Activated CD8-positive, alpha-beta memory T cell treated with anti-CD3 and anti-CD28 coated beads, Interleukin-2, amount 10 ng/mL, durations not matched to agents 7 days and 5 days (primary cell): ENCODE data around the gene TNNC1. TPM values are rescaled to one million over a fixed set of nuclear protein-coding genes. Genes with fewer than 3 reads are reported as not detected.

Experiments used
- ATAC-seq: fragments of 150-1000 bp; cut with Tn5 transposase; one replicate; pipeline ENCODE4 v1.10.0; 2021; ENCODE audit warnings: moderate library complexity
- CTCF ChIA-PET: fragments of 350-600 bp; sonication (Branson Sonifier 250); formaldehyde crosslinking; loops from one replicate; lab custom pipeline; 2021; ENCODE audit warnings: antibody characterized with exemption; lab: Charles Lee
- DNase-seq: peaks from one replicate; pipeline ENCODE4 v3.0.0-alpha.2; 2020
- H3K27ac Mint-ChIP-seq: one replicate; pipeline ENCODE4 v1.8.0; 2021; ENCODE audit warnings: mild to moderate bottlenecking, mixed read lengths
- H3K27me3 Mint-ChIP-seq: one replicate; pipeline ENCODE4 v1.8.0; 2021; ENCODE audit warnings: mixed read lengths
- H3K36me3 Mint-ChIP-seq: one replicate; pipeline ENCODE4 v1.8.0; 2021; ENCODE audit warnings: mild to moderate bottlenecking, mixed read lengths
- H3K4me1 Mint-ChIP-seq: one replicate; pipeline ENCODE4 v1.8.0; 2021; ENCODE audit warnings: mixed read lengths
- H3K4me3 Mint-ChIP-seq: one replicate; pipeline ENCODE4 v1.8.0; 2021; ENCODE audit warnings: mild to moderate bottlenecking, moderate library complexity, mixed read lengths
- H3K9me3 Mint-ChIP-seq: one replicate; pipeline ENCODE4 v1.8.0; 2022; ENCODE audit warnings: low read depth, mixed read lengths
- total RNA-seq, 2 experiments: library from RNA; stranded (reverse); gene quantifications; one replicate each; pipeline ENCODE4 v1.2.3, GENCODE V29; 2021

Gene TNNC1
- total RNA-seq, 2 experiments from 2014 or later, result 1.4 to 2.6 TPM

GRCh38 chr3:52490035-52490938 is 36.4 kb upstream of the TNNC1 start:
- DNase-seq (no peak), ATAC-seq (no peak)
- Mint-ChIP-seq H3K36me3 (peaks cover 12% of the 10 kb centered on the region), H3K27ac (no peak overlapping the region), H3K27me3 (no peaks in the 10 kb centered on the region), H3K4me3 (no peak overlapping the region), H3K4me1 (no peaks in the 10 kb centered on the region), H3K9me3 (no peaks in the 10 kb centered on the region)
- CTCF ChIA-PET, result no interaction called here

DNA sequence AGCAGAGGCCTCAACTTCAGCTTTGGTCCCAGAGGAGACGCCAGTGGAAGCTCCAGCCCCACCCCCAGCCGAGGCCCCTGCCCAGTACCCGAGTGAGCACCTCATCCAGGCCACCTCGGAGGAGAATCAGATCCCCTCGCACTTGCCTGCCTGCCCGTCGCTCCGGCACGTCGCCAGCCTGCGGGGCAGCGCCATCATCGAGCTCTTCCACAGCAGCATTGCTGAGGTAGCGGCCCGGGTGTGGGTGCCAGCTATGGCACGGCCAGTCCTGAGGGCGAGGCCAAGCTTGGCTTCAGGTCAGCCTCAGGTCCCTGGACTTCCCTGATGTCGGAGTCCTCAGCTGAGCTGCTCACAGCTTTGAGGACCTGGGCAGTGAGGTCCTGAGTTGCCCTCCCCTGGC is 35.6 kb upstream of the TNNC1 start:
- peaks cover 12% of the 10 kb centered on the region for H3K36me3 Mint-ChIP-seq
- no peak overlapping the region for H3K4me3 Mint-ChIP-seq
- CTCF ChIA-PET, result no interaction called here

GRCh38 chr3:52488746-52489145 is 34.9 kb upstream of the TNNC1 start:
- no peak for ATAC-seq
- CTCF ChIA-PET, result no interaction called here

More for the DNA sequence above, 35.6 kb upstream of the TNNC1 start:
- Mint-ChIP-seq H3K4me1 (no peaks in the 10 kb centered on the region), H3K27ac (no peak overlapping the region), H3K9me3 (no peaks in the 10 kb centered on the region), H3K27me3 (no peaks in the 10 kb centered on the region)
- ATAC-seq (no peak), DNase-seq (no peak)

GRCh38 chr3:52487788-52488691 is 34.2 kb upstream of the TNNC1 start:
- CTCF ChIA-PET, result no interaction called here
- no peak overlapping the region for H3K4me3 Mint-ChIP-seq
- no peak for ATAC-seq

More at GRCh38 chr3:52488746-52489145, 34.9 kb upstream of the TNNC1 start:
- no peak overlapping the region for H3K27ac Mint-ChIP-seq
- no peaks in the 10 kb centered on the region for H3K27me3 Mint-ChIP-seq
- no peaks in the 10 kb centered on the region for H3K4me1 Mint-ChIP-seq
- no peaks in the 10 kb centered on the region for H3K9me3 Mint-ChIP-seq
- peaks cover 12% of the 10 kb centered on the region for H3K36me3 Mint-ChIP-seq
- no peak overlapping the region for H3K4me3 Mint-ChIP-seq
- DNase-seq, result no peak

GRCh38 chr3:52487050-52487787 is 33.4 kb upstream of the TNNC1 start:
- Mint-ChIP-seq H3K27me3 (no peaks in the 10 kb centered on the region), H3K4me3 (no peak overlapping the region), H3K36me3 (peaks cover 8% of the 10 kb centered on the region), H3K27ac (no peak overlapping the region), H3K4me1 (no peaks in the 10 kb centered on the region), H3K9me3 (no peaks in the 10 kb centered on the region)
- CTCF ChIA-PET, result no interaction called here
- DNase-seq (no peak), ATAC-seq (no peak)

More at GRCh38 chr3:52487788-52488691, 34.2 kb upstream of the TNNC1 start:
- H3K36me3 Mint-ChIP-seq, result peaks cover 12% of the 10 kb centered on the region
- DNase-seq, result no peak
- no peaks in the 10 kb centered on the region for H3K4me1 Mint-ChIP-seq
- no peaks in the 10 kb centered on the region for H3K27me3 Mint-ChIP-seq
- no peak overlapping the region for H3K27ac Mint-ChIP-seq
- no peaks in the 10 kb centered on the region for H3K9me3 Mint-ChIP-seq

DNA sequence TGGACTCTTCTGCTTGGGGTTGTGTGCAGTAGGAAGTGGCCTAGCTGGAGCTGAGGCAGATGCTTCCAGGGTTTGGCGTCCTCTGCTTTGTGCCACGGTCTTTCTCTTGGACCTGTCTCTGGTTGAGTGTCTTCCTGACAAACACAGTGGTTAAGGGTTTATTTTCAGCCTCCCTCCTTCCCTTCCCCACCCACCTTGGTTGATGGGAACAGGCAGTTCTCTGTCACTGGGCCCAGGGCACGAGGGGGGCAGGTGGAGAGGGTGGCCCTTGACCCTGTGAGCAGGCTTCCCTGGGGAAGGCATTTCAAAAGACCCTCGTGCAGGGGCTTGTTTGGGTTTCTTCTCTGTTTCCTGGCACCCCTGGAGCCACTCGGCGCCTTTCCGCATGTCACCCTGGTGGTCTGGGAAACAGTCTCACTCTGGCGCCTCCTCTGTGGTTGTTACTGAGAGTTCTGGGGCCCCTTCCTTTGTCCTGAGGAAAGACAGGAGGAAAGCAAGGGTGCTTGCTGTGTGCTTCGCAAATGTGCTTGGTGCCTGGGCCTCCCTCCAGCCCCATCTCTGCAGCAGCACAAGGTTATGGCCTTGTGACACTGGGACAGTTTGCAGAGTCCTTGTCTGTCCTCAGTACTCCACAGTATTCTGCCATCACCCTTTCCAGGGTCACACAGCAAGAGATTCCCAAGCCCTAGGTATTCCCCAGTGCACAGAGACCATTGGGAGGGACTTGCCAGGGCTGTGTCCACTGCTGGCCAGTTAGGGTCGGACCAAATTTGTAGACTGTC is 31.0 kb upstream of the TNNC1 start:
- Mint-ChIP-seq H3K27ac (no peak overlapping the region), H3K27me3 (no peaks in the 10 kb centered on the region), H3K4me3 (no peak overlapping the region), H3K36me3 (peaks cover 15% of the 10 kb centered on the region), H3K4me1 (no peaks in the 10 kb centered on the region), H3K9me3 (no peaks in the 10 kb centered on the region)
- CTCF ChIA-PET, result no interaction called here
- ATAC-seq, result no peak
- DNase-seq, result no peak

GRCh38 chr3:52483577-52484381 is 29.9 kb upstream of the TNNC1 start:
- Mint-ChIP-seq H3K4me1 (no peaks in the 10 kb centered on the region), H3K36me3 (peaks cover 21% of the 10 kb centered on the region), H3K4me3 (no peak overlapping the region), H3K9me3 (no peaks in the 10 kb centered on the region), H3K27me3 (no peaks in the 10 kb centered on the region), H3K27ac (no peak overlapping the region)
- no peak for ATAC-seq
- CTCF ChIA-PET, result interaction anchor here (0.8 kb wide), 1 partner anchor 42 kb away, joined by 3 read pairs; no protein-coding TSS in a partner anchor
- DNase-seq, result no peak

DNA sequence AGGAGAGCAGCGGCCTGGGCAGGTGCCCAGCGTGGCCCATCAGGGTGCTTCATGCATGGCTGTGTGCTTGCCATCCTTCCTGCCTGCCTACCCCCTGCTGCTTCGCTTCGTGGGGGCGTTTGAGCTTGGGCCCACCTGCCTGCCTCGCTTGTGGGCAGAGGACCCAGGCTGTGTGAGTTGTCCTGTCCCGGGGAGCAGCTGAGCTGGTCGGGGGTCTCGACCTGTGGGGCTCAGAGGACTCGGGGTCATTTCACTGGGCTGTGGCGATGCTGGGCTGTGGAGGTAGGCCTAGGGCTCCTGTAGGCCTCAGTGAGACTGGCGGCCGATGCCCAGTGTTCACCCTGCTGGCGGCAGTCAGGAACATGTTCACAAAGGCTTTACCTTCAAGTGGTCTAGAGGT is 29.2 kb upstream of the TNNC1 start:
- H3K36me3 Mint-ChIP-seq, result peaks cover 22% of the 10 kb centered on the region
- no peak overlapping the region for H3K4me3 Mint-ChIP-seq
- DNase-seq, result no peak
- H3K27me3 Mint-ChIP-seq, result no peaks in the 10 kb centered on the region
- CTCF ChIA-PET, result interaction anchor here (0.8 kb wide), 1 partner anchor 43 kb away, joined by 3 read pairs; no protein-coding TSS in a partner anchor
- no peaks in the 10 kb centered on the region for H3K4me1 Mint-ChIP-seq
- no peak overlapping the region for H3K27ac Mint-ChIP-seq
- no peak for ATAC-seq
- no peaks in the 10 kb centered on the region for H3K9me3 Mint-ChIP-seq

GRCh38 chr3:52481819-52482521 is 28.1 kb upstream of the TNNC1 start:
- H3K27ac Mint-ChIP-seq, result no peak overlapping the region
- no peak overlapping the region for H3K4me3 Mint-ChIP-seq
- no peaks in the 10 kb centered on the region for H3K27me3 Mint-ChIP-seq
- no peak for ATAC-seq
- DNase-seq, result no peak
- H3K4me1 Mint-ChIP-seq, result no peaks in the 10 kb centered on the region
- H3K36me3 Mint-ChIP-seq, result peaks cover 22% of the 10 kb centered on the region
- no peaks in the 10 kb centered on the region for H3K9me3 Mint-ChIP-seq
- CTCF ChIA-PET, result no interaction called here

- CTCF ChIA-PET, result no interaction called here
- Mint-ChIP-seq H3K27me3 (no peaks in the 10 kb centered on the region), H3K4me3 (no peak overlapping the region), H3K27ac (no peak overlapping the region), H3K9me3 (no peaks in the 10 kb centered on the region), H3K36me3 (peaks cover 27% of the 10 kb centered on the region), H3K4me1 (no peaks in the 10 kb centered on the region)
- no peak for ATAC-seq
- no peak for DNase-seq
Observed at GRCh38 chr3:52480768-52481715, 27.2 kb upstream of the TNNC1 start.
